A673 (cell line): Measurements from ENCODE around the gene HMGB4.

ENCODE experiments used
- EZH2 ChIP-seq: fragments of 200-600 bp; sonication (generic); IDR thresholded peaks from 2 replicates; pipeline ENCODE4 v1.6.1; 2017; ENCODE audit warnings: borderline replicate concordance, low read depth, mild to moderate bottlenecking, mixed read lengths, antibody characterized with exemption, low read length; ENCODE audit not compliant: poor library complexity, severe bottlenecking
- TF ChIP-seq, protein P1 (sequence below): fragments of 300-800, 200-600 bp; sonication (generic); conservative IDR thresholded peaks from 2 replicates; pipeline ENCODE4 v1.5.1; 2017; ENCODE audit warnings: low read depth, mild to moderate bottlenecking, antibody characterized with exemption, low read length, moderate library complexity, mixed read lengths

DNA sequence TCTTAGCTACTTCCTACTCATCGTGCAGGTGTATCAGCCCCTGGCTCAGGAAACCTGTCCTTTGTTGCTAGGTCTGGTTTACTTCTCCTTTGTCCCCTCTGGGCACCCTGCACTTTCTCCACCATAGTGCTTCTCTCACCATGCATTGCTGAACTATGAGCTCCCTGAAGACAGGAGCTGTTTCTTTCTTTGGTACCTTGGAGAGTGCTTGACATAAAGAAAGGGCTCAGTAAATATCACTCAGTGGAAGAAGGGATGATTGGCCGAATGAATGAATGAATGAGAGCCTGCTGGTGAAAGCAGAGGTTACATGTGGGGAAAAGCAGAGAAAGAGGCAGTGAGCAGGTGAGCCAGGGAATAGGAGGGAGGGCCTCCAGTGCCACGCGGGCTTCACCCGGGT, 9.8 kb upstream of the HMGB4 start:
- TF ChIP-seq, protein P1, sequence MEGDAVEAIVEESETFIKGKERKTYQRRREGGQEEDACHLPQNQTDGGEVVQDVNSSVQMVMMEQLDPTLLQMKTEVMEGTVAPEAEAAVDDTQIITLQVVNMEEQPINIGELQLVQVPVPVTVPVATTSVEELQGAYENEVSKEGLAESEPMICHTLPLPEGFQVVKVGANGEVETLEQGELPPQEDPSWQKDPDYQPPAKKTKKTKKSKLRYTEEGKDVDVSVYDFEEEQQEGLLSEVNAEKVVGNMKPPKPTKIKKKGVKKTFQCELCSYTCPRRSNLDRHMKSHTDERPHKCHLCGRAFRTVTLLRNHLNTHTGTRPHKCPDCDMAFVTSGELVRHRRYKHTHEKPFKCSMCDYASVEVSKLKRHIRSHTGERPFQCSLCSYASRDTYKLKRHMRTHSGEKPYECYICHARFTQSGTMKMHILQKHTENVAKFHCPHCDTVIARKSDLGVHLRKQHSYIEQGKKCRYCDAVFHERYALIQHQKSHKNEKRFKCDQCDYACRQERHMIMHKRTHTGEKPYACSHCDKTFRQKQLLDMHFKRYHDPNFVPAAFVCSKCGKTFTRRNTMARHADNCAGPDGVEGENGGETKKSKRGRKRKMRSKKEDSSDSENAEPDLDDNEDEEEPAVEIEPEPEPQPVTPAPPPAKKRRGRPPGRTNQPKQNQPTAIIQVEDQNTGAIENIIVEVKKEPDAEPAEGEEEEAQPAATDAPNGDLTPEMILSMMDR: no peak
- TF ChIP-seq EZH2: no peak
